ENCODE data around the gene STIMATE. TPM values are rescaled to one million over a fixed set of nuclear protein-coding genes. Genes with fewer than 3 reads are reported as not detected.

The STIMATE gene
- total and polyA plus RNA-seq, 10 of the 15 experiments (the other 5 are each of a cell fraction or from before 2014, with no cell fraction given) = 0.24 to 24.1 (median 15.4) TPM

DNA sequence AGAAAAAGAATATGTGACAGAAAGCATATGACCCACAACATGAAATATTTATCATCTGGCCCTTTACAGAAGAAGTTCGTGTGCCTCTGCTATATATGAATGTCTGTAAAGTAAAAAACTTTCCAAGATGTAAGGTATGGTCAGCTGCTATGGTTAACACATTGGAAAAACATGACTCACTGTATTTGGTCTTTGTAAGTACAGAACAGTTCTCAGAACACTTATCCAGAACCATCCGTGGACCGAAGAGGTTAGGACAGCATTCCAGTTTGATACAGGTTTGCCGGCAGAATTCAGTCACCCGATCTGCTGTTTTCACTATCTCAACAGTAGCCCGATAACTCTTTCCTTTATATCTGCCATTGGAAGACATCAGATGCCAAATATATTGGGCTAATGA, 13.5 kb upstream of the STIMATE start (continued):
- TF ChIP-seq CBFB (IDR thresholded peaks at IDR 0.05; ENCODE audit: low read depth) = no peak
- TF ChIP-seq POU2F2 (IDR thresholded peaks at IDR 0.05; ENCODE audit: borderline replicate concordance, low read depth, low read length) = no peak
- no peak for TF ChIP-seq PML (IDR thresholded peaks at IDR 0.05; ENCODE audit: low read length)
- TF ChIP-seq ZNF217 (IDR thresholded peaks at IDR 0.05) = no peak
- no peak for TF ChIP-seq RUNX3 (IDR thresholded peaks at IDR 0.05; ENCODE audit: low read length)
- TF ChIP-seq CREM (IDR thresholded peaks at IDR 0.05; ENCODE audit: low read depth) = no peak
- no peak for TF ChIP-seq CUX1 (IDR thresholded peaks at IDR 0.05; ENCODE audit: insufficient replicate concordance, low read depth, low read length)
- TF ChIP-seq, protein P1, sequence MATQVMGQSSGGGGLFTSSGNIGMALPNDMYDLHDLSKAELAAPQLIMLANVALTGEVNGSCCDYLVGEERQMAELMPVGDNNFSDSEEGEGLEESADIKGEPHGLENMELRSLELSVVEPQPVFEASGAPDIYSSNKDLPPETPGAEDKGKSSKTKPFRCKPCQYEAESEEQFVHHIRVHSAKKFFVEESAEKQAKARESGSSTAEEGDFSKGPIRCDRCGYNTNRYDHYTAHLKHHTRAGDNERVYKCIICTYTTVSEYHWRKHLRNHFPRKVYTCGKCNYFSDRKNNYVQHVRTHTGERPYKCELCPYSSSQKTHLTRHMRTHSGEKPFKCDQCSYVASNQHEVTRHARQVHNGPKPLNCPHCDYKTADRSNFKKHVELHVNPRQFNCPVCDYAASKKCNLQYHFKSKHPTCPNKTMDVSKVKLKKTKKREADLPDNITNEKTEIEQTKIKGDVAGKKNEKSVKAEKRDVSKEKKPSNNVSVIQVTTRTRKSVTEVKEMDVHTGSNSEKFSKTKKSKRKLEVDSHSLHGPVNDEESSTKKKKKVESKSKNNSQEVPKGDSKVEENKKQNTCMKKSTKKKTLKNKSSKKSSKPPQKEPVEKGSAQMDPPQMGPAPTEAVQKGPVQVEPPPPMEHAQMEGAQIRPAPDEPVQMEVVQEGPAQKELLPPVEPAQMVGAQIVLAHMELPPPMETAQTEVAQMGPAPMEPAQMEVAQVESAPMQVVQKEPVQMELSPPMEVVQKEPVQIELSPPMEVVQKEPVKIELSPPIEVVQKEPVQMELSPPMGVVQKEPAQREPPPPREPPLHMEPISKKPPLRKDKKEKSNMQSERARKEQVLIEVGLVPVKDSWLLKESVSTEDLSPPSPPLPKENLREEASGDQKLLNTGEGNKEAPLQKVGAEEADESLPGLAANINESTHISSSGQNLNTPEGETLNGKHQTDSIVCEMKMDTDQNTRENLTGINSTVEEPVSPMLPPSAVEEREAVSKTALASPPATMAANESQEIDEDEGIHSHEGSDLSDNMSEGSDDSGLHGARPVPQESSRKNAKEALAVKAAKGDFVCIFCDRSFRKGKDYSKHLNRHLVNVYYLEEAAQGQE (IDR thresholded peaks at IDR 0.05; ENCODE audit: low read depth, low read length) = no peak
- TF ChIP-seq IKZF1 (conservative IDR thresholded peaks at IDR 0.05) = no peak
- no peak for TF ChIP-seq NR2F1 (conservative IDR thresholded peaks at IDR 0.05)
- TF ChIP-seq USF1 (IDR thresholded peaks at IDR 0.05; ENCODE audit: borderline replicate concordance, extremely low read length, insufficient read depth, low read depth, low read length) = no peak
- TF ChIP-seq, protein P2, sequence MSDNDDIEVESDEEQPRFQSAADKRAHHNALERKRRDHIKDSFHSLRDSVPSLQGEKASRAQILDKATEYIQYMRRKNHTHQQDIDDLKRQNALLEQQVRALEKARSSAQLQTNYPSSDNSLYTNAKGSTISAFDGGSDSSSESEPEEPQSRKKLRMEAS (IDR thresholded peaks at IDR 0.05; ENCODE audit: low read depth, low read length) = no peak

Data from GM12878 (cell line).